ENCODE measurements around the gene CBFA2T3. TPM values are rescaled to one million over a fixed set of nuclear protein-coding genes. Genes with fewer than 3 reads are reported as not detected.

The CBFA2T3 gene
- total and polyA plus RNA-seq, 2 of the 8 experiments (the other 6 are each of a cell fraction or from before 2014, with no cell fraction given) = 0.51 to 1.3 TPM

DNA sequence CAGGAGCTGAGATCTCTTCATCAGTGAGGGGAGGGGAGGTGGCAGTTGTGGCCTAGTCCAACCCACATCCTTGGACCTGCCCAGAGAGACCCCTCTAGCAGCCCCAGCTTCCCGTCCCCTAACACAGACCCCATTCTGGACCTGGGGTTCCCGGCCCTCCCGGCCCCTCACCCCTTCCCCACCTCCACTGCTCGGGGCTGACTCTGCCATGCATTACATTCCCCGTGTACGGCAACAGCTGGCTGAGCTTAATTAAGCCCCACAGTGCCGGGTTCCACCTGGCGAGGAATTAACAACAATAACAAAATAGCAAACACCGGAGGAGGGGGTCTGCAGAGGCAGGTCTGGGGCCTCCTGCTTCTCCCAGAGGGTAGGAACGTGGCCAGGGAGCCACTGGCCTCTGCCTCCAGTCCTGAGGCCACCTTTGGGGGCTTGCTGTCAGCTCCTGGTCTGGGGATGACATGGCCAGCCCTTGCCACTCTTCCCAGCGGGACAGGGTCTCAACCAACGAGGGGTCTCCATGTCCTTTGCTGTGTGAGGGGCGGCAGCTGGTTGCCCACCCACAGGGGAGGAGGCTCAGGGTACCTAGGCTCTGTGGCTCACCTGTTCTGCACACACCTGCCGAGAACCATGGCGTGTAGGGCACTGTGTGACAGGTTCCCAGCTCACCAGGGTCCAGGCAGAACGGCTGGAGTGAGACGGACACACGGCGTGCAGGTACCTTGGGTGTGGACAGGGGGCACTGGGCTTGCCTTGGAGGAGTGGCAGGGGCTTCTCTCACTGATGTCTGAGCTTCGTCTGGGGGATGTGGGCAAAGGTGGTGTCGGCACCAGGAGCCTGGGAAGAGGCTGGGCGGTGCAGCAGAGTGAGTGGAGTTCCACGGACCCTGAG is 46.9 kb upstream of the CBFA2T3 start (continued):
- TF ChIP-seq GABPA (IDR thresholded peaks at IDR 0.05; ENCODE audit: borderline replicate concordance, insufficient read depth, low read length) (no peak), MAFK (IDR thresholded peaks at IDR 0.05; ENCODE audit: low read depth, low read length) (no peak), FOSL1 (IDR thresholded peaks at IDR 0.05; ENCODE audit: insufficient read depth, low read depth, low read length) (no peak), TEAD4 (IDR thresholded peaks at IDR 0.05; ENCODE audit: low read depth, low read length) (no peak), SAP30 (IDR thresholded peaks at IDR 0.05; ENCODE audit: insufficient read depth, insufficient replicate concordance, low read length) (no peak), NRF1 (IDR thresholded peaks at IDR 0.05; ENCODE audit: low read depth, low read length) (no peak), ZNF274 (IDR thresholded peaks at IDR 0.05; ENCODE audit: borderline replicate concordance, extremely low read depth, low read length) (no peak), KDM1A (IDR thresholded peaks at IDR 0.05; ENCODE audit: borderline replicate concordance, low read length) (no peak)
